Measurements from ENCODE around the gene LTBP2.

The LTBP2 gene

DNA sequence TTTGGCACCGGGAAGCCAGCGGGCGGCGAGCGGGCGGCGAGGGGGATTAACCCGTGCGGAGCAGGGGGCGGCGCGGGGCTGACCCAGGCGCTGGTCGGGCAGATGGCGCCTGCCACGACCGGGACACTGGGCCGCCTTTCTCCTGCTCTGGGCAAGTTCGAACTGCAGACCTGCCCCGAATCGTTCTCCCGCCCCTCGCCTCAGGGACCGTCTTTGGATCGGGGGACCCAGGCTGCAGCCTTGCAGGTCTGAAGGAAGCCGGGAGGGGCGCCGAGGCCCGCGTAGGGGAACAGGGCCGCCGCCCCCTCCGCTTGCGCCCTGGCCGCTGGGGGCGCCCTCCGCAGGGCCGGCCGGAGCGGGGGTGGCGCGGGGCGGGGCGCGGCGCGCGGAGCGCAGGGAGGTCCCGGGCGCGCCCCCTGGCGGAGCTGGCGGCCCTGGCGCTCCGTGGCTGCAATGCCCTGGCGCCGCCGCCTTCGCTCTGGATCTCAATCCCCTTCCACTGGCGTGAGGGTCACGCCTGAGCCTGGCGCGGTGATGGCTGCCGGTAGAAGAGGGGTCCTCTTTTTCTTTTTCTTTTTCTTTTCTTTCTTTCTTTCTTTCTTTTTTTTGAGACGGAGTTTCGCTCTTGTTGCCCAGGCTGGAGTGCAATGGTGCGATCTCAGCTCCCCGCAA, 449 bp upstream of the LTBP2 start:
- peak; percentile 74 for DNase-seq (ENCODE audit: low read depth)

- DNase-seq (ENCODE audit: low read depth), result no peak
Measured at GRCh38 chr14:74610866-74611649, 979 bp downstream of the LTBP2 start.

- no peak for DNase-seq (ENCODE audit: low read depth)
Measured at GRCh38 chr14:74610199-74610865, 1.7 kb downstream of the LTBP2 start.

DNA sequence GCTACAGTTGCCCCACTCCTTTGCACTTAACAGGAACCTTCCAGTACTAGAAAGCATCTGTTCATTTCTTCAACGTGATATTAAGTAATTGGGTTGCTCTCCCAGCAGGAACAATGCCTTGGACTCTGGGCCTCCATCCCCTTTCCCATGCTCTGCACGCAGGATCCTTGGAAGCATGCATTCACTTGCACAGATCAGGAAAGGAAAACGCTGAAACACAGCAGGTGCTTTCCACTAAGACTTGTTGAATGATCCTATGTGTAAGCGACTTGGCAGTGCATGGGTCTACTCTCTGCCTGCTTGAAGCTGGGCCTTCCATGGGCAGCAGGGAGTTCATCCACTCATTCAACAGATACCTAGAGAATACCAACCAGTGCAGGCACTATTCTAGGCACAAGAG, 2.3 kb downstream of the LTBP2 start:
- no peak for DNase-seq (ENCODE audit: low read depth)

GRCh38 chr14:74608959-74609611, 3.0 kb downstream of the LTBP2 start:
- peak; percentile 83 for DNase-seq (ENCODE audit: low read depth)

DNA sequence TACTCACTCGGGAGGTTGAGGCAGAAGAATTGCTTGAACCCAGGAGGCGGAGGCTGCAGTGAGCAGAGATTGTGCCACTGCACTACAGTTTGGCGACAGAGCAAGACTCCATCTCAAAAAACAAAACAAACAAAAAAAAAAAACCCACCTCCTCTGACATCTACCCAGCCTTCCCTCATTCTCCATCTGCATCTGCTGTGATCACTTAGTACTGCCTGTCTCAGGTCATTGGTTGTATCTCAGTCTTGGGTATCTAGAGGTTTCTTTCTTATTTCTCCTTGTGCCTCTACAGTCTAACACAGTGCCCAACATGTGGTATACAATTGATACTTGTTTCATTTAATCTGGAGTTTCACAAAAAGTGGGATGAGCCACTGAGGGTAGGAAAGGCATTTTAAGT, 5.3 kb downstream of the LTBP2 start:
- no peak for DNase-seq (ENCODE audit: low read depth)

DNA sequence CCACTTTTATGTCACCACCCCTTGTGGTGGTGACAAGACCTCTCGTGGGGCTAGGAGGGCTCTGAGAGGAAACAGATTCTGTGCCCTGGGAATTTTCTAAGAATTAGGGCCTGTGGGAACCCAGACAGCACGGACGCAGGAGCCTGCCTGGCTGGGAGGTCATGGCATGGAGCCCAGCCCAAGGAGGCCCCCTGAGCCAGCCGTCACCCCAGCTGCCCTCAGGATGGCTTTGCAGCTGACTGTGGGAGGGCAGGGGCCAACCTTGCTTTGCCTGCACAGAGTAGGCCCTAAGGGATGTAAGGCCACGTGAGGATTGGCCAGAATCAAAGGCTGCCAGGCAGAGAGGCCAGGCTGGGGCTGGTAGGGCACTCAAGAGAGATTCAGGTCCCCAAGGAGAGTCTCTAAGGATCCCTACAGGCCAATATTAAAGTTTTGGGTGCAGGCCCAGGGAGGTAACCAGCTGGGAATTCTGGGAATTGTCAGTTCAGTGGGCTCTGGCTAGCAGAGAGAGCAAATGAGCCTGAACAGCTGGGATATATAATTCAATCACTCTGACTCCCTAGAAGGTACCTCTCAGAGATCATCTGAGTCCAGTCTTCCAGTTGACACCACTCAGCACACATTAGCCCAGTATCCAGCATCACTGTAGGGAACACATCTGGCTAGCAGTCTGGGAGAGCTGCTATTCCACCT, 6.4 kb downstream of the LTBP2 start:
- no peak for DNase-seq (ENCODE audit: low read depth)

DNA sequence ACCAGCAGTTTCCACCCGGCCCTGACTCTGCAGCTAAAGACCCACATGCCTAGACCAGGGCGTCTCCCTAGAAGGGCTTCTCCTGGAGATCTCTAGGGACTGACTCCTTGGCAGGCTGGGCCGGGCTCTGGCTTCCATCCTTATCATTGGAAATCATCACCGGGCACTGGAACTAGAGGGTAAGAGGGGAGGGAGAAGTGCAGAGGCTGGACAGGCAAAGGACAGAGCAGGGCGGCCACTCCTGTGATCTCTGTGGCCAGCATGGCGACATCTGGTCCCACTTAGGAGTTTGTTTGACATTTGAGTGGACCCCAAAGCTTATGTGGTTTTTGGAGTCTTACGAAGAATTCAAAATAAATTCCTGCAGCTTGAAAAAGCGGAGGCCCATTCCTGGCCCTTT, 7.1 kb downstream of the LTBP2 start:
- DNase-seq (ENCODE audit: low read depth), result no peak

- DNase-seq (ENCODE audit: low read depth), result no peak
Measured at GRCh38 chr14:74604157-74604556, 7.9 kb downstream of the LTBP2 start.

DNA sequence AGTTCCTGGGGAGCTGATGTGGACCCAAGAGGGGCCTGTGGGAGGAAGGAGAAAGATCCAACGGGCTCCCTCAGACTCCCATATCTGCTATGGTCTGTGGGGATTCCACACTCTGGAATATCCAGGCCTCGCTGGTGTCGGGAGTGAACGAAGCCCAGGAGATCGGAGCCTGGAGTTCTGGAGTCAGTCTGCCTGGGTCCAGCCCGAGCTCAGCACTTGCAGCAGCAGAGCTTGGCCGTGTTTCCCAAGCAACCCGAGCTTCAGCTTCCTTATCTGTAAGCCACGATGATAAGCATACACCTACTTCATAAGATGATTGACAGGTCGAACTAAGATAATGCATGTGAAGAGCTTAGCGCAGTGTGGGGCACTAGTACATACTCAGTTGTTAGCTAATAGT, 10.1 kb downstream of the LTBP2 start:
- DNase-seq (ENCODE audit: low read depth), result no peak

- DNase-seq (ENCODE audit: low read depth), result no peak
Measured at GRCh38 chr14:74599946-74600345, 12.1 kb downstream of the LTBP2 start.

DNA sequence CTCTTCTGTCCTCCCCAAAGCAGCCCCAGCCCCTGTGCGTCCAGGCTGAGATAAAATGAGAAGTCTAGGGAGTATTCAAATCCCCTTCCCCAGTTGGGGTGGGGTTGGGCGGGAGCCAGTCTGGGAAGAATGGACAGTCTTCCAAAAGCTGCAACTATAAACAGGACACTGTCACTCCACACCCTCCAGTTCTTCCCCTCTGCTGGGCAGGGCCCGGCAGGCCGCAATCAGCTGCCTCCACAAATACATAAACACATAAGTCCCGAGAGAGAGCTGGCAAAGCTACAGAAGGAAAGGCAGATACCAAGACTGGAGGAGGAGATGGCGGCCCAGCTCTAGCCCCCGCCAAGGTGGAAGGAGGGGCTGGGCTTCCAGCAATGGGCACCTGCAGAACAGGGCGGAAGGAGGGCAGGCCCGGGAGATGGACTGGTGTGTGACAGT, 12.7 kb downstream of the LTBP2 start:
- no peak for DNase-seq (ENCODE audit: low read depth)

GRCh38 chr14:74596741-74597450, 15.1 kb downstream of the LTBP2 start:
- no peak for DNase-seq (ENCODE audit: low read depth)

DNA sequence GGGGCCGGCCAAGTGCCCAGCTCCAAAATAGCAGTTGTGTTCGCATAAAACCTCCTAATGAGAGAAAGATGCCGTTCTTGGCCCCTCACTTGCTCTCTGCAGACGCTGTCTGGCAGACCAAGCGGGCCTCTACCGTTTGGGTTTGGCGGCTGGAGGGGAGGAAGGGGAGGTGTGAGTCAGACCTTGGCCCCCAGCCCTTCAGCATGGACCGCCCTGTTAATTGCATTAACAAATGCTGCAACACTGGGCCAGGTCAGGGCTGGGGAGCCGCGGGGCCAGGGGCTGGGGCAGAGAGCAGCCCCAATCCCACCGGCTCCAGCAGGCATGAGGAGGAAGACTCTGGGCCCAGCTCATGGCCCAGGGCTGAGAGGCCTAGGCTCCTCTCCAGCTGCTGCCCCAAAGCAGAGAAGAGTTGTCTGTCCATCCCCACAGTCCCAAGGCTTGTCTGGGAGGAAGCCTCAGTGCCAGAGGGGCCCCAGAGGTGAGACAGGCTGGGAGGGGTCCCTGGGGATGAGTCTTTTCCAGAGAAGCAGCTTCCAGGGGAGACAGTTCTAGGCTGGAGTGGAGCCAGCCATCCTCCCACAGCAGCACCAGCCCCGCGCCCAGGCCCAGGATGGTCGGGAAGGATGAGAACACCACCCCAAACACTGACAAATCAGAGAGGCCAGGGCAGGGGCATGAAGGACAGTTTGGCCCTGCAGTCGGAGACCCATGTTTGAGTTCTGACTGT, 16.9 kb downstream of the LTBP2 start:
- DNase-seq (ENCODE audit: low read depth), result no peak

GRCh38 chr14:74594606-74595005, 17.4 kb downstream of the LTBP2 start:
- no peak for DNase-seq (ENCODE audit: low read depth)

GRCh38 chr14:74594029-74594428, 18.0 kb downstream of the LTBP2 start:
- no peak for DNase-seq (ENCODE audit: low read depth)

- no peak for DNase-seq (ENCODE audit: low read depth)
Measured at GRCh38 chr14:74593241-74593953, 18.6 kb downstream of the LTBP2 start.

DNA sequence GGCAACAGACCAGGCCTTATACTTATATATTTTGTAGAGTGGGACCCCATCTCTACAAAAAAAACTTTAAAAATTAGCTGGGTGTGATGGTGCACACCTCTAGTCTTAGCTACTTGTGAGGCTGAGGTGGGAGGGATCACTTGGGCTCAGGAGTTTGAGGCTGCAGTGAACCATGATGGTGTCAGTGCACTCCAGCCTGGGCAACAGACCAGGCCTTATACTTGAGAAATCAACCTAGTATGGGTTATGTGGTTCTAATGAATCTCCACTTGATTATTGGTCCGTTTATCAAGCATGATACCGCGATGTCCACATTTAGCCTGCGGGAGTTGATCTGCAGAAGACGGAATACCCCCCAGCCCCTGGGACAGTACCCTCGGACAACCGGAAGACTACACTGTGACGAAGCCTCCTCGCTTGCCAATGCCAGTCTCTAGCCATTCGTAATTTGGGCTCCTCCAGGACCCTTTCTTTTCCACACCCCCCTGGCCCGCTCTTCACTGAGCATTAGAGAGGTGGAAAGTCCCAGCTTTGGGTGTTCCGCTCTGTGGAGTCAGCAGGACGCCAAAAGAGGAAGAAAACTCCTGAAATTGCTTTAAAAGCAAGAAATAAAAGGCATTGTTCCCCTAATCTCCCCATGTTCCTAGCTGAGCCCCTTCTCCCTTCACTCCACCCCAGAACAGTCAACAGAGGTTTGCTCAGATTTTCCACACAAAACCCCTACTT, 19.4 kb downstream of the LTBP2 start:
- DNase-seq (ENCODE audit: low read depth), result no peak

- DNase-seq (ENCODE audit: low read depth), result no peak
Measured at GRCh38 chr14:74591899-74592298, 20.1 kb downstream of the LTBP2 start.

Data from activated gamma-delta T cell treated with anti-CD3 and anti-CD28 coated beads, Interleukin-2, amount 50 U/mL, for 16 hours (primary cell).